Right renal pelvis (tissue), 4 donors: ENCODE results near the gene MEMO1. TPM values are rescaled to one million over a fixed set of nuclear protein-coding genes. Genes with fewer than 3 reads are reported as not detected.
"Not testable (repeated sequence)": the region's sequence is repeated elsewhere in the genome, so short reads cannot be mapped to it uniquely, and the experiment has no call there.

ENCODE experiments used
- DNase-seq, 4 donors: peaks; one replicate each; pipeline ENCODE4 v3.0.0-alpha.2; 2013; ENCODE audit warnings: low read depth in 4 of 4, low spot score in 3 of 4, missing footprints in 1 of 4
- polyA plus RNA-seq, 4 donors: library from polyadenylated mRNA; unstranded; fragments of 120-200 nt; gene quantifications; one replicate each; pipeline ENCODE4 v1.2.1, GENCODE V29; 2013; ENCODE audit not compliant: insufficient read length in 4 of 4

Gene MEMO1
- polyA plus RNA-seq, 4 donors, result 37.4 to 47.8 (median 39.2) TPM

DNA sequence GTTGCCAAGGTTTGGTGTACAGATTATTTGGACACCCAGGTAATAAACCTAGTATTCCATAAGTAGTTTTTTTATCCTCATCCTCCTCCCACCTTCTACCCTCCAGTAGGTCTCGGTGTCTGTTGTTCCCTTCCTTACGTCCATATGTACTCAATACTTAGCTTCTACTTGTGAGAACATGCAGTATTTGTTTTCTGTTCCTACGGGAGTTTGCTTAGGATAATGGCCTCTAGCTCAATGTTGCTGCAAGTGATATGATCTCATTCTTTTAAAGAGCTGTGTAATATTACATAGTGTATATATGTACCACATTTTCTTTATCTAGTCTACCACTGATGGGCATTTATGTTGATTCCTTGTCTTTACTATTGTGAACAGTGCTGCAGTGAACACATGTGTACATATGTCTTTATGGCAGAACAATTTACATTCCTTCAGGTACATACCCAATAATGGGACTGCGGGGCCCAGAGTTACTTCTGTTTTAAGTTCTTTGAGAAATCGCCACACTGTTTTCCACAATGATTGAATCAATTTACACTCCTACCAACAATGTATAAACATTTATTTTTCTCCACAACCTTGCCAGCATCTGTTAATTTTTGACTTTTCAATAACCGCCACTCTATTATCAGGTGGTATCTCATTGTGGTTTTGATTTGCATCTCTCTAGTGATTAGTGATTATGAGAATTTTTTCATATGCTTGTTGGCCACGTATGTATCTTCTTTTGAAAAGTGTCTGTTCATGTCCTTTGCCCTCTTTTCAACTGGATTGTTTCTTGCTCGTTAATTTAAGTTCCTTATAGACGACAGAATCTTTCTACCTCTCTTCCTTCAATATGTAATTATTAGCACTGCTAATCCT, 88.0 kb downstream of the MEMO1 start:
- DNase-seq, result no peak

DNA sequence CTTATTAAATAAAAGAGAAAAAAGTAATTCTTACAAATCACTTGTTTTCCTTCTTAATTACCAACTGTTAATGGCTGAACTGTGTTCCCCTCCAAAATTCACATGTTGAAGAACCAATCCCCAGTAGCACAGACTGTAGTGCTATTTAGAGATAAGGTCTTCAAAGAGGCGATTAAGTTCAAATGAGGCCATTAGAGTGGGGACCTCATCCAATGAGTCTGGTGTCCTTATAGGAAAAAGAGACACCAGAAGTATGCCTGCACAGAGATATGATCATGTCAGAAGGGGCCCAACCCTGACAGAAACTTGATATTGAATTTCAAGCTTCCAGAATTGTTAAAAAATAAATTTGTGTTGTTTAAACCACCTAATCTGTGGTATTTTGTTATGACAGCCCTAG, 89.8 kb downstream of the MEMO1 start:
- DNase-seq, result no peak

DNA sequence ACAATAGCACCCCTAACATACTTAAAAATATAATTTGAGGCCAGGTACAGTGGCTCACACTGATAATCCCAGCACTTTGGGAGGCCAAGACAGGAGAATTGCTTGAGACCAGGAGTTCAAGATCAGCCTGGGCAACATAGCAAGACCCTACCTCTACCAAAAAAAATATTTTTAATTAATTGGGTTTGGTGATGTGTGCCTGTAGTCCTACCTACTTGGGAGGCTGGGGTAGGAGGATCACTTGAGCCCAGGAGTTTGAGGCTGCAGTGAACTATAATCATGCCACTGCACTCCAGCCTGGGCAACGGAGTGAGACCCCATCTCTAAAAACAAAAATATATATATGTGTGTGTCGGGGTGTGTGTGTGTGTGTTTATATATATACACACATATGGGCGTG, 91.3 kb downstream of the MEMO1 start:
- no peak for DNase-seq

DNA sequence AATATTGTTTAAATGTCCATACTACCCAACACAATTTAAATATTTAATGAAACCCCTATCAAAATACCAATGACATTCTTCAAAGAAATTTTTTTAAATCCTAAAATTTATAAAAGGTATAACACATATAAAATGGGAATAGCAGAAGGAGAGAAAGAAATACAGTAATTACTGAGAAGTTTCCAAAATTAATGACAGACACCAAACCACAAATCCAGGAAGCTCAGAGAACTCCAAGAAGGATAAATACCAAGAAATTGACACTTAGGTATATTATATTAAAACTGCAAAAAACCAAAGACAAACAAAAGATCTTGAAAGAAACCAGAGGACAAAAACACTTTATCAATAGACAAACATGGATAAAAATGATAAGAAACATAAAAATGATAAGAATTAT, 101.1 kb downstream of the MEMO1 start:
- no peak for DNase-seq

DNA sequence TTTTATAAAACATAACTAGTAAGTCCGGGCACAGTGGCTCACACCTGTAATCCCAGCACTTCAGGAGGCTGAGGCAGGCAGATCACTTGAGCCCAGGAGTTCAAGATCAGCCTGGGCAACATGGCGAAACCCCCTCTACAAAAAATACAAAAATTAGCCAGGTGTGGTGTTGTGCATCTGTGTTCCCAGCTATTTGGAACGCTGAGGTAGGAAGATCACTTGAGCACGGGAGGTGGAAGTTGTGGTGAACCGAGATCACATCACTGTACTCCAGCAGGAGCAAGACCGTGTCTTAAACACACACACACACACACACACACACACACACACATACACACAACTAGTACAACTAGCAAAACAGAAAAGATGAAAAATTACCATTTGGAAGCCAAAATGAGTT, 103.3 kb downstream of the MEMO1 start:
- DNase-seq, result not testable (repeated sequence)

DNA sequence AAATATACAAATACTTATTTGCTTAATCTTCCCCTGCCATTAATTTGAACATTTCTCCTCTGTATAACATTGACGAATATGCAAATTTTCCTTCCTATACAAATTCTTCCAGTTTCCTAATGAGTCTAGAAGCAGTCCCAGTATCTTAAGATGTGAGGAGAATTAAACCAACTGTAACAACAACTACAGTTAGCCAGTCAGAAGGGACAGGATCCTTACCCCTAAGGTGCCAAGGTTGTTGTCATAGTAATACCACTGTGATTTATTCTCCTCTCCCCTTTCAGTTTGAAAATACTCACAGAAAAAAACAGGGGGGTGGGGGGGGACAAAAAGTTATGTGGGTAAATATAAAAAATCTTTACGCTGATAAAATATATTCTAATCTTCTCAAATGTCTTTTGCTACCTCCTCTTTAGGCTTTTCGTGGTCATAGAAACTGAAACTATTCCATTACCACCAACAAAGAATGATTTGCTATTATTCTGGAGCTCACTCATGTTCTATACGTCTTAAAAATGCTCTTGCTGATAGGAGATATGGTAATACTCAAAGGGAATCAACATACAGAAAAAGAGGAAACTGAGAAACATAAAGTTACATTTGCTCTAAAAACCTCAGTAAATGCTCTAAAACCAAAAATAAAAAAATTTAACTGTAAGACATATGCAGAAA, 107.6 kb downstream of the MEMO1 start:
- no peak for DNase-seq

DNA sequence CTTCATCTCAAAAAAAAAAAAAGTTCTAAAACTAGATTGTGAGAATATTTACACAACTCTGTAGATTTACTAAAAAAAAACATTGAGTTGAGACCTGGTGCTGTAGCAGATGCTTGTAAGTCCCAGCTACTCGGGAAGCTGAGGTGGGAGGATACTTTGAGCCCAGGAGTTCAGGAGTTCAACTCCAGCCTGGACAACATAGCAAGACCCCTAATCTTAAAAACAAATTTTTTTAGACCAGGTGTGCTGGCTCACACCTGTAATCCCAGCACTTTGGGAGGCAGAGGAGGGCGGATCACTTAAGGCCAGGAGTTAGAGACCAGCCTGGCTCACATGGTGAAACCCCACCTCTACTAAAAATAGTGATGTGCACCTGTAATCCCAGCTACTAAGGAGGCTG, 108.9 kb downstream of the MEMO1 start:
- DNase-seq, result no peak

DNA sequence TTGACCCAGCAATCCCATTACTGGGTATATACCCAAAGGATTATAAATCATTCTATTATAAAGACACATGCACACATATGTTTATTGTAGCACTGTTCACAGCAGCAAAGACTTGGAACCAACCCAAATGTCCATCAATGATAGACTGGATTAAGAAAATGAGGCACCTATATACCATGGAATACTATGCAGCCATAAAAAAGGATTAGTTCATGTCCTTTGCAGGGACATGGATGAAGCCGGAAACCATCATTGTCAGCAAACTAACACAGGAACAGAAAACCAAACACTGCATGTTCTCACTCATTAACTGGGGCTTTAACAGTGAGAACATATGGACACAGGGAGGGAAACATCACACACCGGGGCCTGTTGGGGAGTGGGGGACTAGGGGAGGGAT, 110.7 kb downstream of the MEMO1 start:
- not testable (repeated sequence) for DNase-seq

DNA sequence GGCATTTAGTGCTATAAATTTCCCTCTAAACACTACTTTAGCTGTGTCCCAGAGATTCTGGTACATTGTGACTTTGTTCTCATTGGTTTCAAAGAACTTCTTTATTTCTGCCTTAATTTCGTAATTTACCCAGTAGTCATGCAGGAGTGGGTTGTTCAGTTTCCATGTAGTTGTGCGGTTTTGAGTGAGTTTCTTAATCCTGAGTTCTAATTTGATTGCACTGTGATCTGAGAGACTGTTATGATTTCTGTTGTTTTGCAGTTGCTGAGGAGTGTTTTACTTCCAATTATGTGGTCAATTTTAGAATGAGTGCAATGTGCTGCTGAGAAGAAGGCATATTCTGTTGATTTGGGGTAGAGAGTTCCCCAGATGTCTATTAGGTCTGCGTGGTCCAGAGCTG, 112.5 kb downstream of the MEMO1 start:
- not testable (repeated sequence) for DNase-seq

DNA sequence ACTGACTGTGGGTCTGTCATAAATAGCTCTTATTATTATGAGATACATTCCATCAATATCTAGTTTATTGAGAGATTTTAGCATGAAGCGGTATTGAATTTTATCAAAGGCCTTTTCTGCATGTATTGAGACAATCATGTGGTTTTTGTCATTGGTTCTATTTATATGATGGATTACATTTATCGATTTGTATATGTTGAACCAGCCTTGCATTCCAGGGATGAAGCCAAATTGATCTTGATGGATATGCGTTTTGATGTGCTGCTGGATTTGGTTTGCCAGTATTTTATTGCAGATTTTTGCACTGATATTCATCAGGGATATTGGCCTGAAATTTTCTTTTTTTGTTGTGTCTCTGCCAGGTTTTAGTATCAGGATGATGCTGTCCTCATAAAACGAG, 113.5 kb downstream of the MEMO1 start:
- not testable (repeated sequence) for DNase-seq

DNA sequence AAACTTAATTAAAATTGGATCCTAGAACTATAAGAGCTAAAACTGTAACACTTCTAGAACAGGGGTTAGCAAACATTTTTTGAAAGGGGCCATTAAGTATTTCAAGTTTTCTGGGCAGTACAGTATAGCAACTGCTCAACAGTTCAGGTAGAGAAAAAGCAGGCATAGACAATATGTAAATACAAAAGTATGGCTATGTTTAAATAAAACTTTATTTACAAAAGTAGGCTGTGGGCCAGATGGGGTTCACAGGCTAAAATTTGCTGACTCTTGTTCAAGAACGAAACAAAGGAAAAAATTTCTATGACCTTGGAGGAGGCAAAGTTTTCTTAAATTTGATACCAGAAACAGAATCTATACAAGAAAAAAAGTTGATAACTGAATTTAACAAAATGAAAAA, 114.5 kb downstream of the MEMO1 start:
- DNase-seq, result no peak

DNA sequence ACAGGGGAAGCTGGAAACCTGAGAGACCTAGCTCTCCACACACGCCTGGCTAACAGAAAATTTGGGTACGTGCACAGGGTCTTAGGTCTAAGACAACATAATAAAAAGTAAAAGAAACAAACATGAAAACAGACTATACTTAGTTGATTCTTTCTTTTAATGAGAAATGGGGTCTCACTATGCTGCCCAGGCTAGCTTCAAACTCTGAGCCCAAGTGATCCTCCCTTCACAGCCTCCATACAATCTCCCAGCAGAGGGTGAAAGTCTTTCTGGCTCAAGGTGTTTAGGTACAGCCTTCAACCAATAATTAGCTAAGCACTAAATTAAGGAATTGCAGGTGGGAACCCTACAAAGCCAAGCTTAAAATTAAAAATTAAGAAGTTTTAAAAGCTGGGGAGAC, 116.2 kb downstream of the MEMO1 start:
- no peak for DNase-seq

DNA sequence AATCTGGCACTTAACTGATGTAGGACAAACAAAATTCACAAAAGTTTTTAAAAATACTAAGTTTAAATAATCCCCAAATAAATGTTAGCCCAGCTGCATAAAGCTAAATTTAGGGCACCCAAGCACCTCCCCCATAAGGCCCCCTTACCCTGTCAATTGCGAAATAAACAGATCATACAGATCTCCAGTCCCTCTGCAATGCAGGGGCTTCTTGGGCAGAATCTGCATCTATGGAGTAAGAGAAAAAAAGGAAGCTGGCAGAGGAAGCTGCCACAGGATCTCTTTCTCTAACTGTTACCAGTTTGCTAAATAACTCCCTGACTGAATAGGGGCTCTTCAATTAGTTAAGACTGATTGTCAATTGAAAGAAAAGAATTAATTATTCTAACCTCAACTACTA, 117.7 kb downstream of the MEMO1 start:
- no peak for DNase-seq

DNA sequence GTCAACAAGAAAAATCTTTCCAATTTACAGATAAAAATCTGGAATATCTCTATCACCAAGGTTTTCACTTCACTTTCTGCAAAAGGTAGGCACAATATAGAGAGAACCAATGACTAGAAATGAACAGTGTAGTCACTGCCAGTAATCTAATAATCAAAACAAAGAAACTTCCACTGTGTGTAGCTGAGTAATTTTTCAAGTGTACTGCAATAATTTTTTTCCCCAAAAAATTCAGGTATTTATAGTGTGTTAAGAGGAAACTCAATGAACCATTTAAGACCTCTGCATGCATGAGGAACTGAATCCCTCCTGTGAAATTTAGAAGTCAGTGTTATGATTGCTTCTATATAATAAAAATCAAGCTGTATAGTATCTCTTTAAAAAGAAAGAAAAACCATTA, 121.8 kb downstream of the MEMO1 start:
- no peak for DNase-seq

DNA sequence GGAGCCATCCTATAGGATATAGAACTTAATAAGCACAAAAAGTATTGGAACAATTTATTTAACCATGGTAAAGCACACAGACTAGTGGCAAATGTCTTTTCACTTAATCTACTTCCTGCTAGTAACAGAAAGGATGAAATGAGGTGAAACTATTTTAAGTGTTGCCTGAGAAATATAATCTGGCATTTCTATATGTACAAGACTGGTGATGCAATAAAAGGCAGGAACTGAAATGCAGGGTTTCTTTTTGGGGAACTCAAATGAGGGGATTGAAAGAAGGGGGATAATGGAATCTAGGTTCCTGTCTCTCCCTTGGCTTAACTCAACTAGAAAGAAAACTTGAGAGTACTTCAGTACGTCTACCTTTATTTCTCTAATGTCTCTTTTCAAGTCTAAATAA, 122.3 kb downstream of the MEMO1 start:
- no peak for DNase-seq

DNA sequence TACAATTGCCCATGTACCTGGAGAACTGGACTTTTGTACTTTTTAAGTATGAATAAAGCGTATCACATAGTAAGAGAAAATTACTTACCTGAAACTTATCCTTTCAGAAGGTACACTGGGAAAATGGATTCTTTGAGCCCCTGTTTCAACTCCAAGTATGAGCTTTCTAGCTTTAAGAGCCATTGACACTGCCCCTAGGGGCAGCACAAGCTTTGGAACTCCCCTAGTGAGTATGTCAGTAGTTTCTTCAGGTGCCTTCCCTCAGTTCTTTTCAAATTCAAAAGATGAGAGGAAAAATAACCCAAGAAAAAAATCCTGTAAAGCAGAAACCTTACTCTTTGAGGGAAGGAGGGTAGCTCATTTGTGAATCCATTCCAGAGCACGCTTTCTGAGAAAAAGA, 124.1 kb downstream of the MEMO1 start:
- no peak for DNase-seq

DNA sequence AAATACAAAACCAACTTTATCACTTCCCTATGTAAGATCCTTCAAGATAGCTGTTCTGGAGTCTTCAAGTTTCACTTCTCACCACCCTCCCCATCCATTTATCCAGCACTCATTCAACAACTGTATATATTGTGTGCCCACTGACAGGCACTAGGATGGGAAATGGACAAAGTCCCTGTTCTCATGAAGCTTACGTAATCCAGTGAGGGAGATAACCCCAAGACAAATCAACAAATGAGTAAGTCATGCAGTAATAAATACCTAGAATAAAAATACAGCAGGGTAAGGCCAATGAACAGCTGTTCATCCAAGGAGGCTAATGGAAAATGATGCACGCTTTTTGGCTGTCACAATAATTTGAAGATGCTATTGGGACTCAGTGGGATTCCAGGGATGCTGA, 133.8 kb downstream of the MEMO1 start:
- no peak for DNase-seq

DNA sequence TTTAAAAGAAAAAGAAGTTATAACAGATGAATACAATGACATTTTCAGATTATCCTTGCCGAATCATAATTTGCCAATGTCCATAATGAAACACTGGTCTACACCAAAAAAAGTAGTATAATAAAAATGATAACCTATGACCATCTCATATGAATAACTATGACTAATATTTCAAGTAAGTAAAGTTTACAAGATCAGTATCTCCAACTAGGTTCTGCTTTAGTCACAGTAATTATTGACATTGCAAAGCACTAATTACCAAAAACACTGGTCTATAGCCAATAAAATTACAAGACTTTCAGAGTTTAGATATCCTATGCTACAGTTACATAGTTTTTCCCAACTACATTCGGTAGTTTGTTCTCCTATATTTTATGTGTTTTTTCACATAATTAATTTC, 136.7 kb downstream of the MEMO1 start:
- DNase-seq, result no peak

DNA sequence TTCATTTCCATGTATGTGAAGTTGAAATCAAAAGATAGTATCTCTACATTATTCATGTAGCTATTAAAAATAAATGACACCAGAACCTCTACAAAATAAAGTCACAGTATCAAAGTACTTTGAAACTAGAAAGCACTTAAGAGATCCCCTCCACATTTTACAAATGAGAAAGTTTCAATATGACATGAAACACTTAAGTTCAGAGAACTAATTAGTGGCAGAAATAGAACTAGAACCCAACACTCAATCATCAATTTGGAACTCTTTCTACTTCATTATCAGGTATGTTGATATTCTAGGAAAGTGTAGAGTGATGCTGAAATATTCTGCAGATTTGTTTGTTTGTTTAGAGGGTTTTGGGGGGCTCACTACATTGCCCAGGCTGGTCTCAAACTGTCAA, 145.6 kb downstream of the MEMO1 start:
- DNase-seq, result no peak

DNA sequence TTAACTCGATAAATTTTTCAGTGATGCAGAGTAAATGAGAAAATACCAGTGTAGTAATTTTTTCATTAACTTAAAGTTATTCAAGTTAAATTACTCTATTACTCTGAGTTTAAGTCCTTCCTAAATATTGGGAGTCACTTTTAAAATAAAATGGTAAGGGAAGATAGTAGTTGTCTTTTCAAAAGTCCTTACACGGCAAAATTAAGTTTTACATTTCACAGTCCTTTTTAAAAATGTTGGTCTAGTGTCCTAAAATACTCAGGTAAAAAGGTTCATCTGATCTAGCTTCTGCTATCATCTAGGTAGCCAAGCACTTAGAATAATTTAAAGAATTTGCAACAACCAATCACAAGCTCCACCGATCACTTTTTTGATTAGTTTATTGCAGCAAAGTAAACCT, 146.9 kb downstream of the MEMO1 start:
- DNase-seq, result no peak

DNA sequence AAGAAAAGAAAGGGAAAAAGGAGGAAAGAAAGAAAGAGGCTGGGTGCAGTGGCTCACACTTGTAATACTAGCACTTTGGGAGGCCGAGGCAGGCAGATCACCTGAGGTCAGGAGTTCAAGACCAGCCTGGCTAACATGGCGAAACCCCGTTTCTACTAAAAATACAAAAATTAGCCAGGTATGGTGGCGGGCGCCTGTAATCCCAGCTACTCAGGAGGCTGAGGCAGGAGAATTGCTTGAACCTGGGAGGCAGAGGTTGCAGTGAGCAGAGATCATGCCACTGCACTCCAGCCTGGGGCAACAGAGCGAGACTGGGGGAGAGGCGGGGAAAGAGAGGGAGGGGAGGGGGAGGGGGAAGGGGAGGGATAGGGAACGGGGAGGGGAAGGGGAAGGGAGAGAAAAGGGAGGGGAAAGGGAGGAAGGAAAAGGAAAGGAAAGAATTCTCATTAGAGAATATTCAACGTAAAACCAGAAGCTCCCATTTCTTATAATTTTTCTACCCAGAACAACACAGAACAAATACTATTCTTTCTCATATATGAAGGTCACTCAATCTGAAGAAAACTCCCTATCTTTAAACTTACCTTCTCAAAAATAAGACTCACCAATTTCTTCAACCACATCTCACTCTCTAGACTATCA, 147.7 kb downstream of the MEMO1 start:
- not testable (repeated sequence) for DNase-seq

DNA sequence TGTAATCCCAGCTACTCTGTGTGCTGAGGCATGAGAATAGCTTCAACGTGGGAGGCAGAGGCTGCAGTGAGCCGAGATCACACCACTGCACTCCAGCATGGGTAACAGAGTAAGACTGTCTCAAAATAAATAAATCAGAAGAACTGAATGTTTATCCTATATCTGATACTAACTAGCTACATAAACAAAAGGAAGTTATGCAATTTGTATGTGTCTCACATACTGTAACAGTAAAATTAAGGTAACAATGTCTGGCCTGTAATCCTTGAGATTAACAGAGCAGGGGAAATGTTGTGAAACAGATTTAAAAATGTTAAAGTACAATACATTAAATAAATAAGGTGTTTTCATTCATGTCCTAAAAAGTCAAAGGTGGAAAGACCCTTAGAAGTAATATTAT, 150.8 kb downstream of the MEMO1 start:
- no peak for DNase-seq
